ENCODE results near the gene EPB41. TPM values are rescaled to one million over a fixed set of nuclear protein-coding genes. Genes with fewer than 3 reads are reported as not detected.

The EPB41 gene
- total and polyA plus RNA-seq, 2 of the 8 experiments (the other 6 are each of a cell fraction or from before 2014, with no cell fraction given) = 36.7 to 109 TPM

- Histone ChIP-seq H3K36me3 (ENCODE audit: control insufficient read depth in 2 of 4, insufficient read depth in 4 of 4, low read length in 3 of 4) (no peaks in the 10 kb centered on the region), H3K9ac (replicated peaks in 1 of 4; ENCODE audit: extremely low read depth in 1 of 4, low read depth in 3 of 4, low read length in 3 of 4) (no peak overlapping the region), H2BK120ac (replicated peaks; ENCODE audit: low read depth, low read length) (no peak overlapping the region), H4K5ac (ENCODE audit: insufficient read length, low read depth, low read length) (no peak overlapping the region), H3K56ac (replicated peaks; ENCODE audit: insufficient read length, low read depth, low read length) (no peak overlapping the region), H3K9me3 (ENCODE audit: insufficient read depth in 2 of 2, low read depth in 1 of 2, low read length in 1 of 2) (no peaks in the 10 kb centered on the region), H3K27ac (ENCODE audit: low read depth, low read length) (no peak overlapping the region), H4K91ac (replicated peaks; ENCODE audit: insufficient read length, low read length) (no peak overlapping the region), H4K8ac (ENCODE audit: extremely low read depth, insufficient read depth, low read length) (no peak overlapping the region), H3K23ac (ENCODE audit: insufficient read length) (no peak overlapping the region), H3K4ac (replicated peaks; ENCODE audit: insufficient read length, low read depth, low read length) (no peak overlapping the region), H2BK5ac (ENCODE audit: low read depth, low read length) (no peak overlapping the region), H2BK12ac (ENCODE audit: low read depth, low read length) (no peak overlapping the region), H4K20me1 (replicated peaks in 1 of 2; ENCODE audit: control insufficient read depth in 1 of 2, insufficient read depth in 2 of 2, low read length in 2 of 2) (peaks cover 0 to 1% of the 10 kb centered on the region in 2 experiments), H2AK5ac (ENCODE audit: low read depth, low read length) (no peak overlapping the region), H3K14ac (ENCODE audit: insufficient read length) (no peak overlapping the region), H3K23me2 (ENCODE audit: low read depth, low read length) (no peaks in the 10 kb centered on the region), H3K79me2 (ENCODE audit: control insufficient read depth in 1 of 2, insufficient read depth in 2 of 2, low read length in 2 of 2) (peaks cover 3 to 51% of the 10 kb centered on the region in 2 experiments; a peak in 2 of 4 replicates), H3K4me2 (ENCODE audit: insufficient read depth in 1 of 2, low read depth in 2 of 2, low read length in 2 of 2) (no peak overlapping the region), H3K4me1 (replicated peaks in 1 of 4; ENCODE audit: control insufficient read depth in 3 of 4, insufficient read depth in 4 of 4, low read length in 3 of 4) (peaks cover 0 to 5% (median 0%) of the 10 kb centered on the region in 4 experiments; a peak in 2 of 7 replicates), H3K18ac (ENCODE audit: extremely low read depth, low read length) (no peak overlapping the region), H3K79me1 (ENCODE audit: low read depth, low read length) (peaks cover 2% of the 10 kb centered on the region; the same call in 1 of the 2 replicates), H3K4me3 (ENCODE audit: extremely low read depth in 1 of 4, insufficient read depth in 2 of 4, low read depth in 3 of 4, low read length in 4 of 4) (no peak overlapping the region), H3K27me3 (replicated peaks in 1 of 4; ENCODE audit: control insufficient read depth in 3 of 4, extremely low read depth in 1 of 4, insufficient read depth in 3 of 4, low read length in 3 of 4) (no peaks in the 10 kb centered on the region), H2BK20ac (ENCODE audit: low read length) (no peak overlapping the region), H2AFZ (ENCODE audit: low read length) (no peak overlapping the region), H2BK15ac (ENCODE audit: low read length) (no peak overlapping the region)
- WGBS, 2 experiments (ENCODE audit: extremely low coverage in 1 of 2, insufficient coverage in 1 of 2, insufficient read length in 1 of 2, insufficient replicate concordance in 2 of 2, low coverage in 1 of 2, low lambda C conversion rate in 2 of 2, missing lambda C conversion rate in 1 of 2) = 84% methylated on average over 3 of the region's 3 CpGs; no CpG with 5 or more reads in 1 of the 2 experiments
- ChIA-PET POLR2A (ENCODE audit: partially characterized antibody) (interaction anchor here (1.3 kb wide), 1 partner anchor 60 kb away, joined by 6 read pairs; the partner anchor contains the start of gene EPB41), CTCF (ENCODE audit: partially characterized antibody) (interaction anchor here (0.7 to 1.8 kb wide), 4 partner anchors 10 to 223 kb away, joined by 3 to 8 read pairs (median 4); no protein-coding TSS in a partner anchor)
- no peak for TF ChIP-seq ATF2 (IDR thresholded peaks at IDR 0.05; ENCODE audit: low read length)
- TF ChIP-seq EP300 (IDR thresholded peaks at IDR 0.05; ENCODE audit: borderline replicate concordance in 1 of 2, low read depth in 2 of 2, low read length in 2 of 2) = no peak
- TF ChIP-seq SIRT6 (IDR thresholded peaks at IDR 0.05; ENCODE audit: low read length) = no peak
- TF ChIP-seq CBX5 (IDR thresholded peaks at IDR 0.05; ENCODE audit: low read depth, low read length) = no peak
- no peak for TF ChIP-seq BCL11A (IDR thresholded peaks at IDR 0.05; ENCODE audit: low read depth in 2 of 2, low read length in 2 of 2)
- no peak for TF ChIP-seq TAF7 (optimal IDR thresholded peaks at IDR 0.05; ENCODE audit: borderline replicate concordance, low read depth, low read length)
- no peak for TF ChIP-seq SAP30 (IDR thresholded peaks at IDR 0.05; ENCODE audit: insufficient read depth, insufficient replicate concordance, low read length)
- no peak for TF ChIP-seq JUN (IDR thresholded peaks at IDR 0.05; ENCODE audit: low read depth, low read length)
- FAIRE-seq (no peak), DNase-seq (ENCODE audit: low read depth in 1 of 2, low spot score in 2 of 2) (no peak)
These were observed 59.4 kb downstream of the EPB41 start for GRCh38 chr1:28973596-28974421.
